SK-N-SH treated with all-trans-retinoic acid at 6 μM for 48 hours (cell line): ENCODE measurements around the gene HIVEP2.

Source experiments
- ATAC-seq: fragments of 200-7000 bp; cut with Tn5 transposase; 3 replicates; pipeline ENCODE4 v1.9.1; 2020; ENCODE audit warnings: mild to moderate bottlenecking, moderate library complexity
- ARNTL ChIP-seq: fragments of 450-650 bp; formaldehyde crosslinking; IDR thresholded peaks from 2 replicates; pipeline ENCODE4 v1.5.0; 2020; ENCODE audit warnings: low read depth, mild to moderate bottlenecking, moderate library complexity, borderline replicate concordance
- BACH2 ChIP-seq: fragments of 250-450 bp; sonication (Bioruptor Pico); IDR thresholded peaks from 2 replicates; pipeline ENCODE4 v1.9.0; 2021; ENCODE audit warnings: mild to moderate bottlenecking, borderline replicate concordance
- CSDC2 ChIP-seq: fragments of 250-450 bp; sonication (Bioruptor Pico); IDR thresholded peaks from 2 replicates; pipeline ENCODE4 v1.5.0; 2020; ENCODE audit warnings: mild to moderate bottlenecking, moderate library complexity
- ESRRG ChIP-seq: fragments of 250-450 bp; sonication (Bioruptor Pico); IDR thresholded peaks from 2 replicates; pipeline ENCODE4 v1.6.1; 2021; ENCODE audit warnings: mild to moderate bottlenecking
- GLIS3 ChIP-seq: fragments of 250-450 bp; sonication (Bioruptor Pico); IDR thresholded peaks from 2 replicates; pipeline ENCODE4 v1.5.0; 2020; ENCODE audit warnings: mild to moderate bottlenecking, moderate library complexity
- ISL1 ChIP-seq: fragments of 250-450 bp; sonication (Bioruptor Pico); IDR thresholded peaks from 2 replicates; pipeline ENCODE4 v2.1.2; 2022; ENCODE audit warnings: mild to moderate bottlenecking, moderate library complexity
- PPARA ChIP-seq: fragments of 250-450 bp; sonication (Bioruptor Pico); IDR thresholded peaks from 2 replicates; pipeline ENCODE4 v1.5.0; 2020; ENCODE audit warnings: mild to moderate bottlenecking, borderline replicate concordance
- SNAI2 ChIP-seq: fragments of 250-450 bp; sonication (Bioruptor Pico); IDR thresholded peaks from 2 replicates; pipeline ENCODE4 v1.5.0; 2020; ENCODE audit warnings: mild to moderate bottlenecking, moderate library complexity
- TCF4 ChIP-seq: fragments of 250-450 bp; sonication (Bioruptor Pico); IDR thresholded peaks from 2 replicates; pipeline ENCODE4 v1.8.0; 2021; ENCODE audit warnings: mild to moderate bottlenecking, moderate library complexity, borderline replicate concordance
- TOX ChIP-seq: fragments of 250-450 bp; sonication (Bioruptor Pico); IDR thresholded peaks from 2 replicates; pipeline ENCODE4 v1.8.0; 2021; ENCODE audit warnings: mild to moderate bottlenecking, moderate library complexity, borderline replicate concordance
- ZC3H10 ChIP-seq: fragments of 250-450 bp; sonication (Bioruptor Pico); IDR thresholded peaks from 2 replicates; pipeline ENCODE4 v1.5.1; 2021; ENCODE audit warnings: mild to moderate bottlenecking, moderate library complexity
- ZFP30 ChIP-seq: fragments of 450-650 bp; formaldehyde crosslinking; IDR thresholded peaks from 2 replicates; pipeline ENCODE4 v1.5.0; 2022; ENCODE audit warnings: mild to moderate bottlenecking, moderate library complexity
- ZNF565 ChIP-seq: fragments of 450-650 bp; formaldehyde crosslinking; conservative IDR thresholded peaks from 2 replicates; pipeline ENCODE4 v1.5.0; 2020; ENCODE audit warnings: low read depth, mild to moderate bottlenecking, moderate library complexity
- ZNF70 ChIP-seq: fragments of 450-650 bp; formaldehyde crosslinking; IDR thresholded peaks from 2 replicates; pipeline ENCODE4 v1.5.0; 2020; ENCODE audit warnings: mild to moderate bottlenecking, moderate library complexity
- ZNF8 ChIP-seq: fragments of 450-650 bp; formaldehyde crosslinking; IDR thresholded peaks from 2 replicates; pipeline ENCODE4 v1.5.0; 2020; ENCODE audit warnings: mild to moderate bottlenecking, moderate library complexity
- TF ChIP-seq, protein P1 (sequence below): fragments of 250-450 bp; sonication (Bioruptor Pico); IDR thresholded peaks from 2 replicates; pipeline ENCODE4 v1.8.0; 2021; ENCODE audit warnings: low read depth, mild to moderate bottlenecking, moderate library complexity, borderline replicate concordance
- TF ChIP-seq, protein P2 (sequence below): fragments of 250-450 bp; sonication (Bioruptor Pico); IDR thresholded peaks from 2 replicates; pipeline ENCODE4 v1.8.0; 2020; ENCODE audit warnings: mild to moderate bottlenecking, moderate library complexity, borderline replicate concordance
- TF ChIP-seq, protein P3 (sequence below): fragments of 250-450 bp; sonication (Bioruptor Pico); IDR thresholded peaks from 2 replicates; pipeline ENCODE4 v1.5.1; 2021; ENCODE audit warnings: mild to moderate bottlenecking, moderate library complexity
- TF ChIP-seq, protein P4 (sequence below): fragments of 250-450 bp; sonication (Bioruptor Pico); IDR thresholded peaks from 2 replicates; pipeline ENCODE4 v1.5.1; 2020; ENCODE audit warnings: low read depth, mild to moderate bottlenecking, moderate library complexity
- TF ChIP-seq, protein P5 (sequence below): fragments of 250-450 bp; sonication (Bioruptor Pico); IDR thresholded peaks from 2 replicates; pipeline ENCODE4 v1.5.0; 2020; ENCODE audit warnings: mild to moderate bottlenecking, moderate library complexity

The HIVEP2 gene

DNA sequence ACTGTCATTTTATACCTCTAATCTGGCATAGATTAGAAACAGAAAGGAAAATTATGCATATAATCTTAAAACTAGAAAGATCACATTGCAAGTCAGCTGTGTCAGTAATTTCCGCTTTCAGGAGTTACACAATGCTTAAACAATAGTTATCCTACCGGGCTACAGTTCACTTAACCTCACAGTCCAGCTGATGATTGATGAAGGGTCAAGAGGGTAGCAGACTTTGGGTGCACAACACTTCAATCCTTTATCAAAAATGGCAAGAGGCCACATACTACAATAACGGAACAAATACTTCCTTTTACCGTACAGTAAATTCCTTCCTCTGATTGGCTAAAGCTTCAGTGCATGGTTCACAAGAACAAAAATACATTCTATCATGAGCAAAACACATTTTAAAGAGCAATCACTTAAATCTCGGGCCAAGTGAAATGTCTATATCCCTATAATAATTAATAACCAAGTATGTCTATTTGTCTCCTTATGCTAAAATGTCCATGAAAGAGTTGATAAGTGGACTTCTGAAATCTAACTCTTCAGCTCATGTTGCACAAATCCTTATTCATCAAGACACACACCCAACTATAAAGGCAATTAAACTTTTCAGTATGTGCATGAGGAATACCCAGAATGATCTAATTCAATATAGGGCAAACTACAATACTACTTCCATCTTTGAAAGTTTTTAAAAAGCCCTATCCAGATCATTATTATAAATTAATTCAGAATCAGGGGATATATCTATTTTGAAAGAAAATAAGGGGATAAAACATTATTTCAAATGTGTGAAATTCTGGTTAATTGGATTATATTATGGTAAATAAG, 76.8 kb downstream of the HIVEP2 start:
- ATAC-seq: no peak
- TF ChIP-seq ZNF70 (CRISPR knock-in tag): no peak

DNA sequence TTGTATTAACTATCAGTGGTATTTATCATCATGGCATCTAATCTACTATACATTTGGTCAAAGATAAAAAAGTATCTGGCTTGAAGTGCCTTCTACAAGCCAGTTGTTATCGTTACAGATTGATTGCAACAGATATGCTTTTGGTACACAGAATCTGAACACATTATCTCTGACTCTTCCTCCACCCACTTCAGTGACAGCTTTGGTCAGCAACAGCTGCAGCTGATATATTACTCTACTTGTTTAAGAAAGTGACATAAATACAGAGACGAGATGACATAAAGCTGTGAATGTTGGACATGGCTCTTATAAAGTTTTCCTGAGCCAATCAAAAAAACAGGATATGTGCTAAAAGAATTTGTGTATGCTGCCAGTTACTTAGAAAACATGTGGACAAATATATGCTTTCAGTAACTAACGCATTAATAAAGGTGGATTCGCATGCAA, 77.6 kb downstream of the HIVEP2 start:
- TF ChIP-seq GLIS3 (CRISPR knock-in tag): no peak
- TF ChIP-seq TCF4 (CRISPR knock-in tag): peak; percentile 18; the same call in 1 of the 2 replicates
- ATAC-seq: no peak

DNA sequence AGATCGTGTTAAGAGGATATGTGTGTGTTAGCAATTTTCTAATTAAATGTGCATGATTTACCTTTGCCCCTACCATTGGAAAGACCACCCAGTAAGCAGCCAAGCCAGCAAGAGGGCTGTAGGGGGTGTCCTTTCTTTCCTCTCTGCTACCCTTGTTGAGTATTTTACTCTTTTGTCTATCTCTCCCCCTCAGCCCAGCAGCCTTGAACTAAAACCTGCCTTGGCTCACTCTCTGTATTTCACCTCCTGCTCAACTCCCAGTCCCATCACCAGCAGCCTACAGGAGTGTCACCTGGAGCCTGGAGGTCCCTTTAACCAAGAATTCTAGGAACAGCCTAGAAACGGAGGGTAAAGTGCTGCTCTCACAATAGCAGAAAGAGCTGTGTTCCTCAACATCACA, 81.0 kb downstream of the HIVEP2 start:
- ATAC-seq: no peak
- TF ChIP-seq TCF4 (CRISPR knock-in tag): no peak
- no peak for TF ChIP-seq PPARA (CRISPR knock-in tag)
- TF ChIP-seq CSDC2 (CRISPR knock-in tag): no peak

DNA sequence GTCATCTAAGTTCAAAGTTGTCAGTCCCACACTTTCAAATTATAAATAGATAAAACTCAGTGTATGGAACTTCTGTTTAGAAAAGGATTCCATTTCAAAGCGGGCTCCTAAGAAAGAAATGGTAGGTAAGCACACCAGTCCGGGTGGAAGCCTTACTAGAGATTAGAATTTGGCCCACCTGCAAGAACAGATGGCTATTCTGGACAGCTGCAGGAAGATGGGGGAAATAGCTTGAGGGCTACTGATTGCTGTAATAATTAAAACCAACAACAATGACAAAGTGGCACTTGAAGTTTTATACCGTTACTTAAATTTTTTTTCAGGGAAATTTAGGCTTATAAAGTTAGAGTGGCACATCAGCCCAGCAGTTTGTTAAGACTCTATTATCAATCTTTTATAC, 83.3 kb downstream of the HIVEP2 start:
- TF ChIP-seq ZC3H10 (CRISPR knock-in tag) (no peak), ESRRG (CRISPR knock-in tag) (no peak), PPARA (CRISPR knock-in tag) (no peak), GLIS3 (CRISPR knock-in tag) (no peak), ZNF565 (CRISPR knock-in tag) (no peak), CSDC2 (CRISPR knock-in tag) (no peak), ARNTL (no peak), BACH2 (no peak), SNAI2 (CRISPR knock-in tag) (no peak), TCF4 (CRISPR knock-in tag) (no peak), ZFP30 (CRISPR knock-in tag) (no peak), TOX (no peak), ZNF70 (CRISPR knock-in tag) (no peak)
- TF ChIP-seq, protein P1, sequence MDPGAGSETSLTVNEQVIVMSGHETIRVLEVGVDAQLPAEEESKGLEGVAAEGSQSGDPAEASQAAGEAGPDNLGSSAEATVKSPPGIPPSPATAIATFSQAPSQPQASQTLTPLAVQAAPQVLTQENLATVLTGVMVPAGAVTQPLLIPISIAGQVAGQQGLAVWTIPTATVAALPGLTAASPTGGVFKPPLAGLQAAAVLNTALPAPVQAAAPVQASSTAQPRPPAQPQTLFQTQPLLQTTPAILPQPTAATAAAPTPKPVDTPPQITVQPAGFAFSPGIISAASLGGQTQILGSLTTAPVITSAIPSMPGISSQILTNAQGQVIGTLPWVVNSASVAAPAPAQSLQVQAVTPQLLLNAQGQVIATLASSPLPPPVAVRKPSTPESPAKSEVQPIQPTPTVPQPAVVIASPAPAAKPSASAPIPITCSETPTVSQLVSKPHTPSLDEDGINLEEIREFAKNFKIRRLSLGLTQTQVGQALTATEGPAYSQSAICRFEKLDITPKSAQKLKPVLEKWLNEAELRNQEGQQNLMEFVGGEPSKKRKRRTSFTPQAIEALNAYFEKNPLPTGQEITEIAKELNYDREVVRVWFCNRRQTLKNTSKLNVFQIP: no peak
- TF ChIP-seq, protein P2, sequence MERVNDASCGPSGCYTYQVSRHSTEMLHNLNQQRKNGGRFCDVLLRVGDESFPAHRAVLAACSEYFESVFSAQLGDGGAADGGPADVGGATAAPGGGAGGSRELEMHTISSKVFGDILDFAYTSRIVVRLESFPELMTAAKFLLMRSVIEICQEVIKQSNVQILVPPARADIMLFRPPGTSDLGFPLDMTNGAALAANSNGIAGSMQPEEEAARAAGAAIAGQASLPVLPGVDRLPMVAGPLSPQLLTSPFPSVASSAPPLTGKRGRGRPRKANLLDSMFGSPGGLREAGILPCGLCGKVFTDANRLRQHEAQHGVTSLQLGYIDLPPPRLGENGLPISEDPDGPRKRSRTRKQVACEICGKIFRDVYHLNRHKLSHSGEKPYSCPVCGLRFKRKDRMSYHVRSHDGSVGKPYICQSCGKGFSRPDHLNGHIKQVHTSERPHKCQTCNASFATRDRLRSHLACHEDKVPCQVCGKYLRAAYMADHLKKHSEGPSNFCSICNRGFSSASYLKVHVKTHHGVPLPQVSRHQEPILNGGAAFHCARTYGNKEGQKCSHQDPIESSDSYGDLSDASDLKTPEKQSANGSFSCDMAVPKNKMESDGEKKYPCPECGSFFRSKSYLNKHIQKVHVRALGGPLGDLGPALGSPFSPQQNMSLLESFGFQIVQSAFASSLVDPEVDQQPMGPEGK (CRISPR knock-in tag): no peak
- TF ChIP-seq, protein P3, sequence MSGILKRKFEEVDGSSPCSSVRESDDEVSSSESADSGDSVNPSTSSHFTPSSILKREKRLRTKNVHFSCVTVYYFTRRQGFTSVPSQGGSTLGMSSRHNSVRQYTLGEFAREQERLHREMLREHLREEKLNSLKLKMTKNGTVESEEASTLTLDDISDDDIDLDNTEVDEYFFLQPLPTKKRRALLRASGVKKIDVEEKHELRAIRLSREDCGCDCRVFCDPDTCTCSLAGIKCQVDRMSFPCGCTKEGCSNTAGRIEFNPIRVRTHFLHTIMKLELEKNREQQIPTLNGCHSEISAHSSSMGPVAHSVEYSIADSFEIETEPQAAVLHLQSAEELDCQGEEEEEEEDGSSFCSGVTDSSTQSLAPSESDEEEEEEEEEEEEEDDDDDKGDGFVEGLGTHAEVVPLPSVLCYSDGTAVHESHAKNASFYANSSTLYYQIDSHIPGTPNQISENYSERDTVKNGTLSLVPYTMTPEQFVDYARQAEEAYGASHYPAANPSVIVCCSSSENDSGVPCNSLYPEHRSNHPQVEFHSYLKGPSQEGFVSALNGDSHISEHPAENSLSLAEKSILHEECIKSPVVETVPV (CRISPR knock-in tag): no peak
- TF ChIP-seq, protein P4, sequence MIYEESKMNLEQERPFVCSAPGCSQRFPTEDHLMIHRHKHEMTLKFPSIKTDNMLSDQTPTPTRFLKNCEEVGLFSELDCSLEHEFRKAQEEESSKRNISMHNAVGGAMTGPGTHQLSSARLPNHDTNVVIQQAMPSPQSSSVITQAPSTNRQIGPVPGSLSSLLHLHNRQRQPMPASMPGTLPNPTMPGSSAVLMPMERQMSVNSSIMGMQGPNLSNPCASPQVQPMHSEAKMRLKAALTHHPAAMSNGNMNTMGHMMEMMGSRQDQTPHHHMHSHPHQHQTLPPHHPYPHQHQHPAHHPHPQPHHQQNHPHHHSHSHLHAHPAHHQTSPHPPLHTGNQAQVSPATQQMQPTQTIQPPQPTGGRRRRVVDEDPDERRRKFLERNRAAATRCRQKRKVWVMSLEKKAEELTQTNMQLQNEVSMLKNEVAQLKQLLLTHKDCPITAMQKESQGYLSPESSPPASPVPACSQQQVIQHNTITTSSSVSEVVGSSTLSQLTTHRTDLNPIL: no peak
- ATAC-seq: no peak

DNA sequence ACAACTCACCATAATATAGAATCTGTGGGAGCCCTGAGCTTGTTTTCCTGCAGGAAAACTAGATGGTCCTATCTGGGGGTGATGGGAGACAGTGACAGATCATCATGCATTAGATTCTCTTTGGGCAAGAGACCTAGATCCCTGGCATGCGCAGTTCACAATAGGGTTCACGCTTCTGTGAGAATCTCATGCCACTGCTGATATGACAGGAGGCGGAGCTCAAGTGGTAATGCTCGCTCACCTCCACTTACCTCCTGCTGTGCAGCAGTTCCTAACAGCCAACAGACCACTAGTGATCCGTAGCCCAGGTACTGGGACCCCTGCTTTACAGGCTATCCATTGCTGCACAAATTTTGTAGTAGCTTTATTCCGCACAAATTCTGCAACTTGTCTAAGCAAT, 84.5 kb downstream of the HIVEP2 start:
- TF ChIP-seq SNAI2 (CRISPR knock-in tag): no peak
- TF ChIP-seq TCF4 (CRISPR knock-in tag): no peak
- TF ChIP-seq, protein P5, sequence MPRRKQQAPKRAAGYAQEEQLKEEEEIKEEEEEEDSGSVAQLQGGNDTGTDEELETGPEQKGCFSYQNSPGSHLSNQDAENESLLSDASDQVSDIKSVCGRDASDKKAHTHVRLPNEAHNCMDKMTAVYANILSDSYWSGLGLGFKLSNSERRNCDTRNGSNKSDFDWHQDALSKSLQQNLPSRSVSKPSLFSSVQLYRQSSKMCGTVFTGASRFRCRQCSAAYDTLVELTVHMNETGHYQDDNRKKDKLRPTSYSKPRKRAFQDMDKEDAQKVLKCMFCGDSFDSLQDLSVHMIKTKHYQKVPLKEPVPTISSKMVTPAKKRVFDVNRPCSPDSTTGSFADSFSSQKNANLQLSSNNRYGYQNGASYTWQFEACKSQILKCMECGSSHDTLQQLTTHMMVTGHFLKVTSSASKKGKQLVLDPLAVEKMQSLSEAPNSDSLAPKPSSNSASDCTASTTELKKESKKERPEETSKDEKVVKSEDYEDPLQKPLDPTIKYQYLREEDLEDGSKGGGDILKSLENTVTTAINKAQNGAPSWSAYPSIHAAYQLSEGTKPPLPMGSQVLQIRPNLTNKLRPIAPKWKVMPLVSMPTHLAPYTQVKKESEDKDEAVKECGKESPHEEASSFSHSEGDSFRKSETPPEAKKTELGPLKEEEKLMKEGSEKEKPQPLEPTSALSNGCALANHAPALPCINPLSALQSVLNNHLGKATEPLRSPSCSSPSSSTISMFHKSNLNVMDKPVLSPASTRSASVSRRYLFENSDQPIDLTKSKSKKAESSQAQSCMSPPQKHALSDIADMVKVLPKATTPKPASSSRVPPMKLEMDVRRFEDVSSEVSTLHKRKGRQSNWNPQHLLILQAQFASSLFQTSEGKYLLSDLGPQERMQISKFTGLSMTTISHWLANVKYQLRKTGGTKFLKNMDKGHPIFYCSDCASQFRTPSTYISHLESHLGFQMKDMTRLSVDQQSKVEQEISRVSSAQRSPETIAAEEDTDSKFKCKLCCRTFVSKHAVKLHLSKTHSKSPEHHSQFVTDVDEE (CRISPR knock-in tag): no peak
- no peak for TF ChIP-seq ZNF8 (CRISPR knock-in tag)
- no peak for TF ChIP-seq TOX
- TF ChIP-seq ZFP30 (CRISPR knock-in tag): no peak
- TF ChIP-seq GLIS3 (CRISPR knock-in tag): no peak
- TF ChIP-seq ARNTL: no peak
- TF ChIP-seq, protein P2 (CRISPR knock-in tag): no peak
- no peak for TF ChIP-seq ISL1
- TF ChIP-seq, protein P4: no peak

More for the DNA sequence above, 84.5 kb downstream of the HIVEP2 start:
- ATAC-seq: no peak
